Adrenal gland (tissue), 5 donors: ENCODE data around the gene MACF1.

ENCODE experiments used
- POLR2A ChIP-seq, 2 donors: fragments of 450-650 bp; IDR thresholded peaks; one replicate each; pipeline ENCODE4 v1.6.1; 2017; ENCODE audit warnings: antibody characterized with exemption in 2 of 2, mild to moderate bottlenecking in 2 of 2, moderate library complexity in 1 of 2
- TF ChIP-seq, protein P1 (sequence below), 6 experiments: fragments of 450-650 bp in 4 of 6; fragments of 200-600 bp in 2 of 6; sonication (generic) in 1 of 6; IDR thresholded peaks; 1 replicate in 5 of 6; 2 replicates in 1 of 6; pipeline versions ENCODE4 v1.5.1 to v1.8.0; 2016 to 2021; ENCODE audit warnings: antibody characterized with exemption in 6 of 6, mild to moderate bottlenecking in 2 of 6, moderate library complexity in 1 of 6
- donor health status: DM: no; HTN: no; CAD: no.

- TF ChIP-seq, protein P1, sequence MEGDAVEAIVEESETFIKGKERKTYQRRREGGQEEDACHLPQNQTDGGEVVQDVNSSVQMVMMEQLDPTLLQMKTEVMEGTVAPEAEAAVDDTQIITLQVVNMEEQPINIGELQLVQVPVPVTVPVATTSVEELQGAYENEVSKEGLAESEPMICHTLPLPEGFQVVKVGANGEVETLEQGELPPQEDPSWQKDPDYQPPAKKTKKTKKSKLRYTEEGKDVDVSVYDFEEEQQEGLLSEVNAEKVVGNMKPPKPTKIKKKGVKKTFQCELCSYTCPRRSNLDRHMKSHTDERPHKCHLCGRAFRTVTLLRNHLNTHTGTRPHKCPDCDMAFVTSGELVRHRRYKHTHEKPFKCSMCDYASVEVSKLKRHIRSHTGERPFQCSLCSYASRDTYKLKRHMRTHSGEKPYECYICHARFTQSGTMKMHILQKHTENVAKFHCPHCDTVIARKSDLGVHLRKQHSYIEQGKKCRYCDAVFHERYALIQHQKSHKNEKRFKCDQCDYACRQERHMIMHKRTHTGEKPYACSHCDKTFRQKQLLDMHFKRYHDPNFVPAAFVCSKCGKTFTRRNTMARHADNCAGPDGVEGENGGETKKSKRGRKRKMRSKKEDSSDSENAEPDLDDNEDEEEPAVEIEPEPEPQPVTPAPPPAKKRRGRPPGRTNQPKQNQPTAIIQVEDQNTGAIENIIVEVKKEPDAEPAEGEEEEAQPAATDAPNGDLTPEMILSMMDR (IDR thresholded peaks at IDR 0.05), result no peak
- TF ChIP-seq POLR2A (IDR thresholded peaks at IDR 0.05), result no peak
Observed at GRCh38 chr1:39431927-39432326, 227.4 kb downstream of the MACF1 start.
